GM12878 (cell line): ENCODE results near the gene MT1HL1. TPM values are rescaled to one million over a fixed set of nuclear protein-coding genes. Genes with fewer than 3 reads are reported as not detected.
A peak's percentile ranks its signal among the peaks of the same experiment; 100 is the strongest.

Source experiments
- ATAC-seq: fragments of 200-7000 bp; cut with Tn5 transposase; 3 replicates; pipeline ENCODE4 v1.9.1; 2020; ENCODE audit warnings: mild to moderate bottlenecking, moderate library complexity
- BruUV-seq: library from RNA; stranded (reverse); fragments of 400-500 nt; replicated peaks from 2 replicates; lab custom pipeline; 2021; lab: Mats Ljungman, UMichigan
- CTCF ChIA-PET: fragments of 300-600 bp; sonication (Branson Sonifier 250); formaldehyde crosslinking; extraction: SDS; loops from one replicate; lab custom pipeline; 2021; ENCODE audit warnings: inconsistent platforms; lab: Yijun Ruan, JAX
- POLR2A ChIA-PET: fragments of 350-600 bp; formaldehyde crosslinking; extraction: SDS; loops from one replicate; lab custom pipeline; 2021; ENCODE audit warnings: inconsistent platforms; lab: Charles Lee
- RAD21 ChIA-PET: fragments of 300-600 bp; sonication (Branson Sonifier 250); formaldehyde crosslinking; loops from one replicate; lab custom pipeline; 2023; ENCODE audit warnings: antibody characterized with exemption; ENCODE audit not compliant: unreplicated experiment; lab: Charles Lee
- SMC1A ChIA-PET: fragments of 300-600 bp; sonication (Branson Sonifier 250); formaldehyde crosslinking; loops from one replicate; lab custom pipeline; 2023; ENCODE audit not compliant: unreplicated experiment, uncharacterized antibody; lab: Charles Lee
- DNase-seq: peaks from one replicate; pipeline ENCODE4 v3.0.0-alpha.2; 2011; ENCODE audit warnings: low read depth, low spot score
- FAIRE-seq: peaks from 3 replicates; lab custom pipeline; 2011; peaks lifted over from hg19 to GRCh38; lab: Jason Lieb, UNC
- H2AFZ ChIP-seq: 2 replicates; pipeline ENCODE4 v1.6.0; 2011; ENCODE audit warnings: low read depth, low read length, control low read depth; ENCODE audit not compliant: control insufficient read depth
- H3K27ac ChIP-seq: 2 replicates; pipeline ENCODE4 v1.5.1; 2011; ENCODE audit warnings: control low read depth; ENCODE audit not compliant: control insufficient read depth, insufficient read depth
- H3K27me3 ChIP-seq, 2 experiments: replicated peaks in 1 of 2; 2 replicates each; pipeline versions ENCODE4 v1.6.0 to v1.6.1; 2011; ENCODE audit warnings: low read length in 1 of 2; ENCODE audit not compliant: control insufficient read depth in 2 of 2, insufficient read depth in 2 of 2
- H3K36me3 ChIP-seq, 2 experiments: 2 replicates each; pipeline ENCODE4 v1.5.1; 2011; ENCODE audit warnings: low read length in 1 of 2; ENCODE audit not compliant: control insufficient read depth in 2 of 2, insufficient read depth in 2 of 2
- H3K4me1 ChIP-seq: 2 replicates; pipeline ENCODE4 v1.6.1; 2011; ENCODE audit warnings: mild to moderate bottlenecking, low read length, moderate library complexity, mixed read lengths; ENCODE audit not compliant: control insufficient read depth, insufficient read depth
- H3K4me2 ChIP-seq: 2 replicates; pipeline ENCODE4 v1.6.0; 2011; ENCODE audit warnings: control low read depth; ENCODE audit not compliant: control insufficient read depth, insufficient read depth
- H3K4me3 ChIP-seq: fragments of 200-600 bp; sonication (generic); 2 replicates; pipeline ENCODE4 v1.5.1; 2016
- H3K79me2 ChIP-seq: 2 replicates; pipeline ENCODE4 v1.6.0; 2011; ENCODE audit warnings: low read length; ENCODE audit not compliant: control insufficient read depth, insufficient read depth
- H3K9ac ChIP-seq: 2 replicates; pipeline ENCODE4 v1.8.0; 2011; ENCODE audit warnings: low read length, control low read depth, mixed read lengths; ENCODE audit not compliant: control insufficient read depth, insufficient read depth
- H3K9me3 ChIP-seq: replicated peaks from 3 replicates; pipeline ENCODE4 v1.5.1; 2011; ENCODE audit warnings: mild to moderate bottlenecking, low read length; ENCODE audit not compliant: control insufficient read depth, insufficient read depth
- H4K20me1 ChIP-seq: 2 replicates; pipeline ENCODE4 v1.6.0; 2011; ENCODE audit not compliant: control insufficient read depth, insufficient read depth
- DPF2 ChIP-seq: fragments of 450-650 bp; IDR thresholded peaks from 2 replicates; pipeline ENCODE4 v1.6.1; 2017; ENCODE audit warnings: mild to moderate bottlenecking
- IKZF1 ChIP-seq: fragments of 450-650 bp; conservative IDR thresholded peaks from 2 replicates; pipeline ENCODE4 v1.6.1; 2017; ENCODE audit warnings: antibody characterized with exemption, mild to moderate bottlenecking
- PAX5 ChIP-seq: IDR thresholded peaks from 2 replicates; pipeline ENCODE4 v1.6.1; 2011; ENCODE audit warnings: low read depth, low read length, borderline replicate concordance
- RAD21 ChIP-seq: IDR thresholded peaks from 2 replicates; pipeline ENCODE4 v1.6.1; 2011; ENCODE audit warnings: mild to moderate bottlenecking, low read depth, low read length, moderate library complexity; ENCODE audit not compliant: insufficient read depth
- RUNX3 ChIP-seq: IDR thresholded peaks from 2 replicates; pipeline ENCODE4 v1.6.1; 2012; ENCODE audit warnings: low read length, inconsistent platforms
- TARDBP ChIP-seq: IDR thresholded peaks from 2 replicates; pipeline ENCODE4 v1.6.1; 2016; ENCODE audit warnings: borderline replicate concordance
- ZNF207 ChIP-seq: fragments of 450-650 bp; IDR thresholded peaks from 2 replicates; pipeline ENCODE4 v1.6.1; 2014; ENCODE audit warnings: antibody characterized with exemption, mild to moderate bottlenecking, borderline replicate concordance
- WGBS: methylation state at CpG from one replicate; pipeline ENCODE4 v1.1.6; 2016; ENCODE audit warnings: low lambda C conversion rate; ENCODE audit not compliant: insufficient replicate concordance, insufficient coverage; ENCODE audit errors: missing lambda C conversion rate; 5-methylcytosine and 5-hydroxymethylcytosine counted together
- in situ Hi-C: fragments of 300-500 bp; cut with MboI; formaldehyde crosslinking; loops from 9 replicates; pipeline ENCODE4 v1.14.3; 2018; ENCODE audit warnings: mixed read lengths
- intact Hi-C: fragments of 100-400 bp; cut with micrococcal nuclease; formaldehyde crosslinking; loops from one replicate; pipeline ENCODE4 v1.14.2; 2022; ENCODE audit not compliant: unreplicated experiment
- polyA plus RNA-seq, 11 experiments: library from polyadenylated mRNA; depleted of rRNA in 4 of 11; unstranded in 6 of 11; stranded (reverse) in 5 of 11; fragments of >200 nt; fragmentation: Nextera tagmentation in 4 of 11; fragmentation: Illumina TruSeq in 1 of 11; extraction: Ambion mirVana in 4 of 11; extraction: Trizol in 1 of 11; gene quantifications; 1 replicate in 1 of 11; 2 replicates in 10 of 11; pipeline versions ENCODE4 v1.2.1 to v1.2.3, GENCODE V29; 2011 to 2016; ENCODE audit warnings: inconsistent platforms in 2 of 11, missing spikeins in 2 of 11, low read depth in 1 of 11
- total RNA-seq, 4 experiments: library from RNA; depleted of rRNA in 3 of 4; stranded (reverse); fragments of >200 nt in 3 of 4; fragmentation: Illumina TruSeq in 1 of 4; extraction: Trizol in 1 of 4; gene quantifications; 2 replicates each; pipeline versions ENCODE4 v1.2.1 to v1.2.3, GENCODE V29; 2013 to 2021
- TF ChIP-seq, protein P1 (sequence below): fragments of 450-650 bp; formaldehyde crosslinking; IDR thresholded peaks from 2 replicates; pipeline ENCODE4 v1.4.0; 2020; ENCODE audit warnings: mild to moderate bottlenecking, moderate library complexity
- TF ChIP-seq, protein P2 (sequence below): fragments of 450-650 bp; formaldehyde crosslinking; IDR thresholded peaks from 2 replicates; pipeline ENCODE4 v1.5.0; 2022; ENCODE audit warnings: mild to moderate bottlenecking, missing genetic modification characterization

The MT1HL1 gene
- total and polyA plus RNA-seq, 10 of the 15 experiments (the other 5 are each of a cell fraction or from before 2014, with no cell fraction given), result not detected

DNA sequence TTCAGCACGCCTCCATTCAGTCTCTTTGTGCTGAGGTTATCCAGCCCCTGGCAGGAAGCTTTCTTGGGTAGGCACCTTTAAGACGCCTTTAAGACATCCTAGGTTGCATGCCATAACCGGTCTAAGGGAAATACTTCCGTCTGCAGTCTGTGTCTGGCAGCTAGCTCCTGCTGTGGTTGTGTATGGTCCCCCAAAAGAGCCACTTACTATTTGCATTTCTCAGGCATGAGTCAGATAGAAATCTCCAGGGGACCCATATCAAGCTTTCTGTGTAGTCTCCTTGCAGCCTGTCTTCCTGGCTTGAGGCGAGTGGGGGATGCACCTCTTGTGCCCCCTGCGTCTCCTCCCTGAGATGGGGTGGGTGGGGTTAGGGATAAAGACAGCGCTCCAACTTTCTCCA lies 27.8 kb upstream of the MT1HL1 start:
- Histone ChIP-seq H3K4me2 (no peak overlapping the region), H4K20me1 (no peaks in the 10 kb centered on the region), H3K9ac (no peak overlapping the region), H3K27ac (no peak overlapping the region), H3K36me3 (no peaks in the 10 kb centered on the region), H3K79me2 (no peaks in the 10 kb centered on the region), H2AFZ (no peak overlapping the region), H3K9me3 (no peaks in the 10 kb centered on the region), H3K27me3 (no peaks in the 10 kb centered on the region; a peak in 1 of 4 replicates), H3K4me1 (no peaks in the 10 kb centered on the region), H3K4me3 (no peak overlapping the region)
- intact Hi-C loops, result no loop called here
- ChIA-PET POLR2A (interaction anchor here (0.6 kb wide), 1 partner anchor 194 kb away, joined by 3 read pairs; no protein-coding TSS in a partner anchor), RAD21 (no interaction called here), SMC1A (no interaction called here), CTCF (no interaction called here)
- no peak for TF ChIP-seq IKZF1
- peak; percentile 9; the same call in 1 of the 2 replicates for TF ChIP-seq RUNX3
- TF ChIP-seq, protein P1, sequence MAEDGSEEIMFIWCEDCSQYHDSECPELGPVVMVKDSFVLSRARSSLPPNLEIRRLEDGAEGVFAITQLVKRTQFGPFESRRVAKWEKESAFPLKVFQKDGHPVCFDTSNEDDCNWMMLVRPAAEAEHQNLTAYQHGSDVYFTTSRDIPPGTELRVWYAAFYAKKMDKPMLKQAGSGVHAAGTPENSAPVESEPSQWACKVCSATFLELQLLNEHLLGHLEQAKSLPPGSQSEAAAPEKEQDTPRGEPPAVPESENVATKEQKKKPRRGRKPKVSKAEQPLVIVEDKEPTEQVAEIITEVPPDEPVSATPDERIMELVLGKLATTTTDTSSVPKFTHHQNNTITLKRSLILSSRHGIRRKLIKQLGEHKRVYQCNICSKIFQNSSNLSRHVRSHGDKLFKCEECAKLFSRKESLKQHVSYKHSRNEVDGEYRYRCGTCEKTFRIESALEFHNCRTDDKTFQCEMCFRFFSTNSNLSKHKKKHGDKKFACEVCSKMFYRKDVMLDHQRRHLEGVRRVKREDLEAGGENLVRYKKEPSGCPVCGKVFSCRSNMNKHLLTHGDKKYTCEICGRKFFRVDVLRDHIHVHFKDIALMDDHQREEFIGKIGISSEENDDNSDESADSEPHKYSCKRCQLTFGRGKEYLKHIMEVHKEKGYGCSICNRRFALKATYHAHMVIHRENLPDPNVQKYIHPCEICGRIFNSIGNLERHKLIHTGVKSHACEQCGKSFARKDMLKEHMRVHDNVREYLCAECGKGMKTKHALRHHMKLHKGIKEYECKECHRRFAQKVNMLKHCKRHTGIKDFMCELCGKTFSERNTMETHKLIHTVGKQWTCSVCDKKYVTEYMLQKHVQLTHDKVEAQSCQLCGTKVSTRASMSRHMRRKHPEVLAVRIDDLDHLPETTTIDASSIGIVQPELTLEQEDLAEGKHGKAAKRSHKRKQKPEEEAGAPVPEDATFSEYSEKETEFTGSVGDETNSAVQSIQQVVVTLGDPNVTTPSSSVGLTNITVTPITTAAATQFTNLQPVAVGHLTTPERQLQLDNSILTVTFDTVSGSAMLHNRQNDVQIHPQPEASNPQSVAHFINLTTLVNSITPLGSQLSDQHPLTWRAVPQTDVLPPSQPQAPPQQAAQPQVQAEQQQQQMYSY, result no peak
- FAIRE-seq, result no peak
- DNase-seq, result peak; percentile 1
- no TSS peak for BruUV-seq
- WGBS, result 1% methylated on average over 7 of the region's 7 CpGs
- ATAC-seq, result peak; percentile 23; the same call in 2 of the 3 replicates
- in situ Hi-C loops, result no loop called here

DNA sequence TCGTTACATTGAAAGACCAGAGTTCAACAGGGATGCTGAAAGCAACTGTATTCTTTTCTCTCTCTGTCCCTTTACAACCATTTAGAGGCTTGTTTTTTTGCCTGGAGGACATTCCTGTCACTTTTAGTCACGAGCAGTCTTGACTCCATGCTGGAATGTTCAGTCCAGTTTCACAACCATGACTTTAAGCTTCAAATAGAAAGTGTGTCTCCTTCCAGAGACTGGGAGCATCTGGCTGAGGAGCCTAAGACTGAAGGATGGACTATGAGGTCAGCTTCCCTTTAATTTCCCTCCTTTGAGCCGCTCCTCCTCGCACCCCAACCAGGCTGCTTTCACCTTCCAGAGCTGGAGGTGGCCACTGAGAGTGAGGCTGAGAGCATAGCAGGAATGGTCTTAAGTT lies 27.2 kb upstream of the MT1HL1 start:
- in situ Hi-C loops (no loop called here), intact Hi-C loops (no loop called here)
- WGBS, result 15% methylated on average over 4 of the region's 4 CpGs
- H3K79me2 ChIP-seq, result no peaks in the 10 kb centered on the region
- DNase-seq, result no peak
- H3K36me3 ChIP-seq, result no peaks in the 10 kb centered on the region
- RAD21 ChIA-PET, result no interaction called here
- ATAC-seq, result no peak
- H3K4me3 ChIP-seq, result no peak overlapping the region
- no peaks in the 10 kb centered on the region for H3K9me3 ChIP-seq
- no peak overlapping the region for H3K27ac ChIP-seq
- no peak overlapping the region for H3K4me2 ChIP-seq
- no peaks in the 10 kb centered on the region for H3K4me1 ChIP-seq
- no TSS peak for BruUV-seq
- no peaks in the 10 kb centered on the region for H4K20me1 ChIP-seq
- H3K27me3 ChIP-seq, result no peaks in the 10 kb centered on the region; a peak in 1 of 4 replicates
- POLR2A ChIA-PET, result no interaction called here
- SMC1A ChIA-PET, result no interaction called here
- H2AFZ ChIP-seq, result no peak overlapping the region
- FAIRE-seq, result no peak
- CTCF ChIA-PET, result no interaction called here
- no peak overlapping the region for H3K9ac ChIP-seq
- TF ChIP-seq ZNF207 (no peak), PAX5 (no peak), TARDBP (no peak), DPF2 (no peak), RAD21 (no peak)
- TF ChIP-seq, protein P2, sequence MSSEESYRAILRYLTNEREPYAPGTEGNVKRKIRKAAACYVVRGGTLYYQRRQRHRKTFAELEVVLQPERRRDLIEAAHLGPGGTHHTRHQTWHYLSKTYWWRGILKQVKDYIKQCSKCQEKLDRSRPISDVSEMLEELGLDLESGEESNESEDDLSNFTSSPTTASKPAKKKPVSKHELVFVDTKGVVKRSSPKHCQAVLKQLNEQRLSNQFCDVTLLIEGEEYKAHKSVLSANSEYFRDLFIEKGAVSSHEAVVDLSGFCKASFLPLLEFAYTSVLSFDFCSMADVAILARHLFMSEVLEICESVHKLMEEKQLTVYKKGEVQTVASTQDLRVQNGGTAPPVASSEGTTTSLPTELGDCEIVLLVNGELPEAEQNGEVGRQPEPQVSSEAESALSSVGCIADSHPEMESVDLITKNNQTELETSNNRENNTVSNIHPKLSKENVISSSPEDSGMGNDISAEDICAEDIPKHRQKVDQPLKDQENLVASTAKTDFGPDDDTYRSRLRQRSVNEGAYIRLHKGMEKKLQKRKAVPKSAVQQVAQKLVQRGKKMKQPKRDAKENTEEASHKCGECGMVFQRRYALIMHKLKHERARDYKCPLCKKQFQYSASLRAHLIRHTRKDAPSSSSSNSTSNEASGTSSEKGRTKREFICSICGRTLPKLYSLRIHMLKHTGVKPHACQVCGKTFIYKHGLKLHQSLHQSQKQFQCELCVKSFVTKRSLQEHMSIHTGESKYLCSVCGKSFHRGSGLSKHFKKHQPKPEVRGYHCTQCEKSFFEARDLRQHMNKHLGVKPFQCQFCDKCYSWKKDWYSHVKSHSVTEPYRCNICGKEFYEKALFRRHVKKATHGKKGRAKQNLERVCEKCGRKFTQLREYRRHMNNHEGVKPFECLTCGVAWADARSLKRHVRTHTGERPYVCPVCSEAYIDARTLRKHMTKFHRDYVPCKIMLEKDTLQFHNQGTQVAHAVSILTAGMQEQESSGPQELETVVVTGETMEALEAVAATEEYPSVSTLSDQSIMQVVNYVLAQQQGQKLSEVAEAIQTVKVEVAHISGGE (CRISPR knock-in tag), result no peak
